GM18861 (cell line): ENCODE results near the gene CEP131.

ENCODE experiments used
- ATAC-seq: cut with Tn5 transposase; IDR thresholded peaks from one replicate; pipeline ENCODE4 v1.9.1; 2021; ENCODE audit not compliant: unreplicated experiment

Gene CEP131

GRCh38 chr17:81189016-81189415, 33.7 kb downstream of the CEP131 start:
- no peak for ATAC-seq

GRCh38 chr17:81188491-81188840, 34.3 kb downstream of the CEP131 start:
- no peak for ATAC-seq

- ATAC-seq, result no peak
Observed at GRCh38 chr17:81187586-81188490, 34.9 kb downstream of the CEP131 start.

- ATAC-seq, result no peak
Observed at GRCh38 chr17:81187120-81187519, 35.6 kb downstream of the CEP131 start.

GRCh38 chr17:81186203-81186602, 36.6 kb downstream of the CEP131 start:
- ATAC-seq, result no peak

GRCh38 chr17:81184555-81184954, 38.2 kb downstream of the CEP131 start:
- ATAC-seq, result no peak

GRCh38 chr17:81183807-81184206, 39.0 kb downstream of the CEP131 start:
- ATAC-seq, result no peak

GRCh38 chr17:81183316-81183715, 39.4 kb downstream of the CEP131 start:
- no peak for ATAC-seq

- no peak for ATAC-seq
Observed at GRCh38 chr17:81182596-81182995, 40.2 kb downstream of the CEP131 start.

- ATAC-seq, result no peak
Observed at GRCh38 chr17:81181811-81182185, 41.0 kb downstream of the CEP131 start.

GRCh38 chr17:81180836-81181810, 41.6 kb downstream of the CEP131 start:
- no peak for ATAC-seq

GRCh38 chr17:81179861-81180260, 42.9 kb downstream of the CEP131 start:
- ATAC-seq, result no peak

- ATAC-seq, result no peak
Observed at GRCh38 chr17:81179220-81179619, 43.5 kb downstream of the CEP131 start.

GRCh38 chr17:81178136-81179091, 44.4 kb downstream of the CEP131 start:
- no peak for ATAC-seq

- ATAC-seq, result no peak
Observed at GRCh38 chr17:81176666-81177065, 46.1 kb downstream of the CEP131 start.

- no peak for ATAC-seq
Observed at GRCh38 chr17:81173762-81174155, 49.0 kb downstream of the CEP131 start.

- no peak for ATAC-seq
Observed at GRCh38 chr17:81173052-81173761, 49.6 kb downstream of the CEP131 start.

GRCh38 chr17:81171941-81172340, 50.8 kb downstream of the CEP131 start:
- ATAC-seq, result no peak

GRCh38 chr17:81170727-81171494, 51.9 kb downstream of the CEP131 start:
- ATAC-seq, result no peak
